HepG2 (cell line): ENCODE measurements around the gene MUL1. TPM values are rescaled to one million over a fixed set of nuclear protein-coding genes. Genes with fewer than 3 reads are reported as not detected.

ENCODE experiments used
- LCORL ChIP-seq, 2 experiments: fragments of 450-650 bp in 1 of 2; sonication (generic) in 1 of 2; formaldehyde crosslinking in 1 of 2; IDR thresholded peaks; 2 replicates each; pipeline versions ENCODE4 v1.5.0 to v1.6.1; 2017 to 2020; ENCODE audit warnings: antibody characterized with exemption in 1 of 2, missing genetic modification reagents in 1 of 2
- MAZ ChIP-seq, 2 experiments: sonication (generic) in 1 of 2; formaldehyde crosslinking in 1 of 2; IDR thresholded peaks; 2 replicates each; pipeline versions ENCODE4 v1.5.0 to v1.6.1; 2012 to 2020; ENCODE audit warnings: low read depth in 2 of 2, mild to moderate bottlenecking in 2 of 2, borderline replicate concordance in 1 of 2, improper control_type of control experiment in 1 of 2, low read length in 1 of 2, missing genetic modification reagents in 1 of 2, moderate library complexity in 1 of 2
- MED8 ChIP-seq: sonication (generic); formaldehyde crosslinking; IDR thresholded peaks from 2 replicates; pipeline ENCODE4 v1.8.1; 2023; ENCODE audit warnings: mild to moderate bottlenecking, missing genetic modification reagents; ENCODE audit not compliant: insufficient replicate concordance
- MYNN ChIP-seq: sonication (generic); formaldehyde crosslinking; IDR thresholded peaks from 2 replicates; pipeline ENCODE4 v1.4.0; 2020; ENCODE audit warnings: mild to moderate bottlenecking, low read depth, missing genetic modification reagents
- PCBP1 ChIP-seq: fragments of 200-400 bp; formaldehyde crosslinking; IDR thresholded peaks from 2 replicates; pipeline ENCODE4 v1.6.1; 2017; ENCODE audit warnings: mild to moderate bottlenecking, low read depth, low read length, borderline replicate concordance
- PLRG1 ChIP-seq: fragments of 450-650 bp; conservative IDR thresholded peaks from 2 replicates; pipeline ENCODE4 v1.6.1; 2016
- RAD51 ChIP-seq: fragments of 450-650 bp; IDR thresholded peaks from 2 replicates; pipeline ENCODE4 v1.6.1; 2016; ENCODE audit warnings: borderline replicate concordance
- SOX5 ChIP-seq: IDR thresholded peaks from 2 replicates; pipeline ENCODE4 v1.6.1; 2016; ENCODE audit warnings: borderline replicate concordance
- ZNF33A ChIP-seq: sonication (generic); formaldehyde crosslinking; IDR thresholded peaks from 2 replicates; pipeline ENCODE4 v1.5.1; 2020; ENCODE audit warnings: missing genetic modification reagents, mild to moderate bottlenecking, moderate library complexity, borderline replicate concordance
- ZNF496 ChIP-seq: sonication (generic); formaldehyde crosslinking; IDR thresholded peaks from 2 replicates; pipeline ENCODE4 v1.8.1; 2023; ENCODE audit warnings: mild to moderate bottlenecking, moderate library complexity, missing genetic modification reagents; ENCODE audit not compliant: insufficient replicate concordance
- ZNF572 ChIP-seq: sonication (generic); formaldehyde crosslinking; IDR thresholded peaks from 2 replicates; pipeline ENCODE4 v1.5.1; 2020; ENCODE audit warnings: mild to moderate bottlenecking, missing genetic modification reagents
- ZNF7 ChIP-seq: IDR thresholded peaks from 2 replicates; pipeline ENCODE4 v1.6.1; 2016; ENCODE audit warnings: missing biosample characterization, missing genetic modification reagents
- ZSCAN20 ChIP-seq: sonication (generic); formaldehyde crosslinking; IDR thresholded peaks from 2 replicates; pipeline ENCODE4 v1.4.0; 2020; ENCODE audit warnings: missing genetic modification reagents, mild to moderate bottlenecking, borderline replicate concordance
- ZSCAN31 ChIP-seq: sonication (generic); formaldehyde crosslinking; IDR thresholded peaks from 2 replicates; pipeline ENCODE4 v1.5.0; 2020; ENCODE audit warnings: low read depth, mild to moderate bottlenecking, missing genetic modification reagents
- polyA plus RNA-seq, 8 experiments: library from polyadenylated mRNA; depleted of rRNA in 3 of 8; stranded (reverse) in 7 of 8; unstranded in 1 of 8; fragments of >200 nt; fragmentation: Illumina TruSeq in 4 of 8; extraction: Trizol in 4 of 8; gene quantifications; 2 replicates each; pipeline versions ENCODE4 v1.2.1 to v1.2.3, GENCODE V29; 2011 to 2016; ENCODE audit warnings: low read depth in 4 of 8, missing spikeins in 1 of 8, mixed read lengths in 1 of 8; ENCODE audit not compliant: insufficient read depth in 1 of 8
- total RNA-seq, 5 experiments: library from RNA; depleted of rRNA; stranded (reverse); fragments of >200 nt; fragmentation: Illumina TruSeq; extraction: Trizol; gene quantifications; 2 replicates each; pipeline ENCODE4 v1.2.3, GENCODE V29; 2016; ENCODE audit warnings: low read depth in 1 of 5
- TF ChIP-seq, protein P1 (sequence below): sonication (generic); formaldehyde crosslinking; IDR thresholded peaks from 2 replicates; pipeline ENCODE4 v1.5.0; 2020; ENCODE audit warnings: mild to moderate bottlenecking, missing genetic modification reagents
- TF ChIP-seq, protein P2 (sequence below): sonication (generic); formaldehyde crosslinking; IDR thresholded peaks from 2 replicates; pipeline ENCODE4 v1.5.1; 2020; ENCODE audit warnings: missing genetic modification reagents, mild to moderate bottlenecking, borderline replicate concordance
- TF ChIP-seq, protein P3 (sequence below): sonication (generic); formaldehyde crosslinking; IDR thresholded peaks from 2 replicates; pipeline ENCODE4 v1.5.0; 2020; ENCODE audit warnings: mild to moderate bottlenecking, missing genetic modification reagents
- TF ChIP-seq, protein P4 (sequence below): sonication (generic); formaldehyde crosslinking; IDR thresholded peaks from 2 replicates; pipeline ENCODE4 v1.5.0; 2020; ENCODE audit warnings: missing genetic modification reagents
- TF ChIP-seq, protein P5 (sequence below): sonication (generic); formaldehyde crosslinking; IDR thresholded peaks from 2 replicates; pipeline ENCODE4 v1.9.0; 2021; ENCODE audit warnings: missing genetic modification reagents, mild to moderate bottlenecking, borderline replicate concordance

Gene MUL1
- total and polyA plus RNA-seq, 2 of the 13 experiments (the other 11 are each of a cell fraction or from before 2014, with no cell fraction given) = 21.5 to 26.5 TPM

DNA sequence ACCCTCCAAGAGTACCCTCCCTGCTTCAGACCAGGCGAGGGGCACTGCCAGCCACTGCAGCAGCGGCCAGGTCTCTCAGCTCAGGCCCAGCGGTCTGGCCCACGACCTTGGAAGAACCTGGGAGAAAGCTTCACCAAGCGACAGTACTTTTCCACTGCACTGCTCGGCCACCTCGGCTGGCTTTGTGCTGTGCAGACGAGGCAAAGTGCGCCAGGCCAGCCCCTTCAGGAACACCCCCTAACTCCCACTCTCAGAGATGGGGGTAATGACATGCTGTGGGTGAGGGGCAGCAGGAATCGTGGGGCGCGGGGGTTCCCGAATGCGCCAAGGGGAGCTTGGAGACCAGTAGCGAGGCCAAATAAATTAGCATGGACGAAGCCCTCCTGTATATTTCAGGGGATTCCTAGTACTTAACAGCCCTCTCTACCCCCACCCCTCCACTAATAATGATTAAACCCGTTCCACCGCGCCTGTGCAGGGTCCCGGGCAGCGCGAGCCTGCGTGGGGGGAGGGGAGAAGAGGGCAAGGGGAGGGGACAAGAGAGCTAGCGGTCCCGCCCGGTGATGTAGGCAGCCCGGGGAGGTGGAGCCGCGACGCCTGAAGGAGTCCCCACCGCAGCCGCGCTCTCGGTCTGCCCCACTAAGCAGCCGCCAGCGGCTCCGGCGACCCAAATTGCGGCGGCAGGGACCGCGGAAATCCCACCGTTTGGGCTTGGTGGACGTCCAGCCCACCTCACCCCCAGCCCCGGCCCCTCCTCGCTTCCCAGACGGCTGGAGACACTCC, 44.2 kb upstream of the MUL1 start, which contains the start of gene FAM43B (continued):
- TF ChIP-seq, protein P1, sequence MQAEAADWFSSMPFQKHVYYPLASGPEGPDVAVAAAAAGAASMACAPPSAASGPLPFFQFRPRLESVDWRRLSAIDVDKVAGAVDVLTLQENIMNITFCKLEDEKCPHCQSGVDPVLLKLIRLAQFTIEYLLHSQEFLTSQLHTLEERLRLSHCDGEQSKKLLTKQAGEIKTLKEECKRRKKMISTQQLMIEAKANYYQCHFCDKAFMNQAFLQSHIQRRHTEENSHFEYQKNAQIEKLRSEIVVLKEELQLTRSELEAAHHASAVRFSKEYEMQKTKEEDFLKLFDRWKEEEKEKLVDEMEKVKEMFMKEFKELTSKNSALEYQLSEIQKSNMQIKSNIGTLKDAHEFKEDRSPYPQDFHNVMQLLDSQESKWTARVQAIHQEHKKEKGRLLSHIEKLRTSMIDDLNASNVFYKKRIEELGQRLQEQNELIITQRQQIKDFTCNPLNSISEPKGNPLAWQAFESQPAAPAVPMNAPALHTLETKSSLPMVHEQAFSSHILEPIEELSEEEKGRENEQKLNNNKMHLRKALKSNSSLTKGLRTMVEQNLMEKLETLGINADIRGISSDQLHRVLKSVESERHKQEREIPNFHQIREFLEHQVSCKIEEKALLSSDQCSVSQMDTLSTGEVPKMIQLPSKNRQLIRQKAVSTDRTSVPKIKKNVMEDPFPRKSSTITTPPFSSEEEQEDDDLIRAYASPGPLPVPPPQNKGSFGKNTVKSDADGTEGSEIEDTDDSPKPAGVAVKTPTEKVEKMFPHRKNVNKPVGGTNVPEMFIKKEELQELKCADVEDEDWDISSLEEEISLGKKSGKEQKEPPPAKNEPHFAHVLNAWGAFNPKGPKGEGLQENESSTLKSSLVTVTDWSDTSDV (CRISPR knock-in tag) = peak; percentile 85
- TF ChIP-seq ZSCAN31 (CRISPR knock-in tag) (no peak; the same call in 1 of the 2 replicates), PCBP1 (peak; percentile 88; the same call in 1 of the 2 replicates), ZNF7 (no peak), PLRG1 (no peak), MYNN (CRISPR knock-in tag) (no peak), ZNF496 (CRISPR knock-in tag) (no peak), ZNF572 (CRISPR knock-in tag) (no peak; the same call in 1 of the 2 replicates), RAD51 (no peak), MAZ (IDR thresholded peaks at IDR 0.05; ENCODE audit: borderline replicate concordance, low read depth, low read length) (no peak; the same call in 1 of the 2 replicates), MAZ (CRISPR knock-in tag; IDR thresholded peaks at IDR 0.05; ENCODE audit: low read depth) (peak; percentile 79), ZSCAN20 (CRISPR knock-in tag) (no peak; the same call in 1 of the 2 replicates), MED8 (CRISPR knock-in tag) (peak; percentile 59), ZNF33A (no peak), SOX5 (CRISPR knock-in tag) (peak; percentile 13; the same call in 1 of the 2 replicates), LCORL (IDR thresholded peaks at IDR 0.05) (no peak), LCORL (CRISPR knock-in tag; IDR thresholded peaks at IDR 0.05) (peak; percentile 57; the same call in 1 of the 2 replicates)
- TF ChIP-seq, protein P2, sequence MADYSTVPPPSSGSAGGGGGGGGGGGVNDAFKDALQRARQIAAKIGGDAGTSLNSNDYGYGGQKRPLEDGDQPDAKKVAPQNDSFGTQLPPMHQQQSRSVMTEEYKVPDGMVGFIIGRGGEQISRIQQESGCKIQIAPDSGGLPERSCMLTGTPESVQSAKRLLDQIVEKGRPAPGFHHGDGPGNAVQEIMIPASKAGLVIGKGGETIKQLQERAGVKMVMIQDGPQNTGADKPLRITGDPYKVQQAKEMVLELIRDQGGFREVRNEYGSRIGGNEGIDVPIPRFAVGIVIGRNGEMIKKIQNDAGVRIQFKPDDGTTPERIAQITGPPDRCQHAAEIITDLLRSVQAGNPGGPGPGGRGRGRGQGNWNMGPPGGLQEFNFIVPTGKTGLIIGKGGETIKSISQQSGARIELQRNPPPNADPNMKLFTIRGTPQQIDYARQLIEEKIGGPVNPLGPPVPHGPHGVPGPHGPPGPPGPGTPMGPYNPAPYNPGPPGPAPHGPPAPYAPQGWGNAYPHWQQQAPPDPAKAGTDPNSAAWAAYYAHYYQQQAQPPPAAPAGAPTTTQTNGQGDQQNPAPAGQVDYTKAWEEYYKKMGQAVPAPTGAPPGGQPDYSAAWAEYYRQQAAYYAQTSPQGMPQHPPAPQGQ (CRISPR knock-in tag) = no peak
- TF ChIP-seq, protein P3, sequence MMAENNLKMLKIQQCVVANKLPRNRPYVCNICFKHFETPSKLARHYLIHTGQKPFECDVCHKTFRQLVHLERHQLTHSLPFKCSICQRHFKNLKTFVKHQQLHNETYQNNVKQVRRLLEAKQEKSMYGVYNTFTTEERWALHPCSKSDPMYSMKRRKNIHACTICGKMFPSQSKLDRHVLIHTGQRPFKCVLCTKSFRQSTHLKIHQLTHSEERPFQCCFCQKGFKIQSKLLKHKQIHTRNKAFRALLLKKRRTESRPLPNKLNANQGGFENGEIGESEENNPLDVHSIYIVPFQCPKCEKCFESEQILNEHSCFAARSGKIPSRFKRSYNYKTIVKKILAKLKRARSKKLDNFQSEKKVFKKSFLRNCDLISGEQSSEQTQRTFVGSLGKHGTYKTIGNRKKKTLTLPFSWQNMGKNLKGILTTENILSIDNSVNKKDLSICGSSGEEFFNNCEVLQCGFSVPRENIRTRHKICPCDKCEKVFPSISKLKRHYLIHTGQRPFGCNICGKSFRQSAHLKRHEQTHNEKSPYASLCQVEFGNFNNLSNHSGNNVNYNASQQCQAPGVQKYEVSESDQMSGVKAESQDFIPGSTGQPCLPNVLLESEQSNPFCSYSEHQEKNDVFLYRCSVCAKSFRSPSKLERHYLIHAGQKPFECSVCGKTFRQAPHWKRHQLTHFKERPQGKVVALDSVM (CRISPR knock-in tag) = no peak
- TF ChIP-seq, protein P4, sequence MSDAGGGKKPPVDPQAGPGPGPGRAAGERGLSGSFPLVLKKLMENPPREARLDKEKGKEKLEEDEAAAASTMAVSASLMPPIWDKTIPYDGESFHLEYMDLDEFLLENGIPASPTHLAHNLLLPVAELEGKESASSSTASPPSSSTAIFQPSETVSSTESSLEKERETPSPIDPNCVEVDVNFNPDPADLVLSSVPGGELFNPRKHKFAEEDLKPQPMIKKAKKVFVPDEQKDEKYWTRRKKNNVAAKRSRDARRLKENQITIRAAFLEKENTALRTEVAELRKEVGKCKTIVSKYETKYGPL = no peak
- TF ChIP-seq, protein P5, sequence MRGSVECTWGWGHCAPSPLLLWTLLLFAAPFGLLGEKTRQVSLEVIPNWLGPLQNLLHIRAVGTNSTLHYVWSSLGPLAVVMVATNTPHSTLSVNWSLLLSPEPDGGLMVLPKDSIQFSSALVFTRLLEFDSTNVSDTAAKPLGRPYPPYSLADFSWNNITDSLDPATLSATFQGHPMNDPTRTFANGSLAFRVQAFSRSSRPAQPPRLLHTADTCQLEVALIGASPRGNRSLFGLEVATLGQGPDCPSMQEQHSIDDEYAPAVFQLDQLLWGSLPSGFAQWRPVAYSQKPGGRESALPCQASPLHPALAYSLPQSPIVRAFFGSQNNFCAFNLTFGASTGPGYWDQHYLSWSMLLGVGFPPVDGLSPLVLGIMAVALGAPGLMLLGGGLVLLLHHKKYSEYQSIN (CRISPR knock-in tag) = no peak
